ENCODE results near the gene NIPAL3.

Gene NIPAL3

DNA sequence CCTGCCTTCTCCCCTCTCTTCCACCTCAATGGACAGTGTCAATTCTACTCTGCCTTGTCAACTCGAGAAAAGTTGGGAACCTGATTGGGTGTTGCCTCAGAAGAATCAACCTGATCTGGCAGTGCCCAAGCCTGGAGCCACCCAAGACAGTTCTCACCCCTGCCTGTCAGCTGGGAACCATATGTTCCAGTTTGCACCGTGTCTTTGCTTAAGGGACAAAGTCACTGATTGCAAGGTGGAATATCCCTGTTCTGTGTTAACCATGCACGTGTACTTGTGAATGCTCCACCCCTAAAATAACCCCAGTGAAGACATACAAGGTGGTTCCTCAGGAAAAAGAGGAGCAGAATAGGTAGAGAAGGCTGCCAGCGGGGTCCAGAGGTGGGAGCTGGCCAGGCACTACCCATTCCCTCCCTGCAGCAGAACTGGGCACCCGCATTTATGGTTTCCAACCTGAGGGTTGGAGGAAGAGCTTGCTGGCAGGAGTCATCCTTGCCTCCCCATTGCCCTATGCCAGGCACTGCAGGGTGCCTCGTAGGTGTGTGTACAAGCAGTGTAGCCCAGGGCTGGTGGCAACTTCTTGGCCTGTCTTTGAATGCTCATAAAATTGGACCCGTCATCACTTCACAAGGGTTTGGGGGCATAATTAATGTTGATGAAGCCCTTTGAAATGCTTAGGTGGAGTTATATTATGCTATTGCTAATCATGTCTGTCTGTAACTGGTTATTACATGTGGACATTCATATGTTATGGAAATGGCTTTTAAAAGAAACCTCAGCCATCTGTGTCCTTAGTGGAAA, 11.3 kb downstream of the NIPAL3 start:
- Histone ChIP-seq H2AFZ (no peak overlapping the region), H3K4me3 (ENCODE audit: low read depth, low read length) (no peak overlapping the region), H3K27ac (no peak overlapping the region), H3K9me3 (ENCODE audit: control insufficient read depth, low read length) (no peaks in the 10 kb centered on the region), H3K9ac (no peak overlapping the region), H3K79me2 (peaks cover 2% of the 10 kb centered on the region), H3K4me2 (ENCODE audit: low read length) (no peak overlapping the region), H3K4me1 (no peaks in the 10 kb centered on the region), H3K36me3 (ENCODE audit: control insufficient read depth, insufficient read depth, low read length) (no peaks in the 10 kb centered on the region), H3K27me3 (ENCODE audit: control insufficient read depth, insufficient read depth, low read length) (no peaks in the 10 kb centered on the region)
- TF ChIP-seq CTCF (IDR thresholded peaks at IDR 0.05): no peak

GRCh38 chr1:24427545-24427862, 11.9 kb downstream of the NIPAL3 start:
- H2AFZ ChIP-seq: no peak overlapping the region
- no peaks in the 10 kb centered on the region for H3K9me3 ChIP-seq (ENCODE audit: control insufficient read depth, low read length)
- H3K27me3 ChIP-seq (ENCODE audit: control insufficient read depth, insufficient read depth, low read length): no peaks in the 10 kb centered on the region
- TF ChIP-seq CTCF (IDR thresholded peaks at IDR 0.05): no peak
- H3K79me2 ChIP-seq: peaks cover 2% of the 10 kb centered on the region
- H3K4me3 ChIP-seq (ENCODE audit: low read depth, low read length): no peak overlapping the region
- no peaks in the 10 kb centered on the region for H3K36me3 ChIP-seq (ENCODE audit: control insufficient read depth, insufficient read depth, low read length)
- no peak overlapping the region for H3K27ac ChIP-seq
- H3K4me2 ChIP-seq (ENCODE audit: low read length): no peak overlapping the region
- H3K9ac ChIP-seq: no peak overlapping the region
- H3K4me1 ChIP-seq: no peaks in the 10 kb centered on the region

GRCh38 chr1:24435782-24436365, 20.3 kb downstream of the NIPAL3 start:
- Histone ChIP-seq H3K27ac (no peak overlapping the region), H3K4me3 (ENCODE audit: low read depth, low read length) (no peak overlapping the region), H3K9me3 (ENCODE audit: control insufficient read depth, low read length) (no peaks in the 10 kb centered on the region), H3K9ac (no peak overlapping the region), H3K4me2 (ENCODE audit: low read length) (no peak overlapping the region), H3K79me2 (no peaks in the 10 kb centered on the region), H3K27me3 (ENCODE audit: control insufficient read depth, insufficient read depth, low read length) (no peaks in the 10 kb centered on the region), H3K4me1 (no peaks in the 10 kb centered on the region), H2AFZ (no peak overlapping the region), H3K36me3 (ENCODE audit: control insufficient read depth, insufficient read depth, low read length) (no peaks in the 10 kb centered on the region)
- no peak for TF ChIP-seq CTCF (IDR thresholded peaks at IDR 0.05)

GRCh38 chr1:24437631-24438396, 22.2 kb downstream of the NIPAL3 start:
- Histone ChIP-seq H3K4me2 (ENCODE audit: low read length) (no peak overlapping the region), H3K79me2 (no peaks in the 10 kb centered on the region), H3K4me1 (no peaks in the 10 kb centered on the region), H3K9ac (no peak overlapping the region), H3K36me3 (ENCODE audit: control insufficient read depth, insufficient read depth, low read length) (no peaks in the 10 kb centered on the region), H3K4me3 (ENCODE audit: low read depth, low read length) (no peak overlapping the region), H3K9me3 (ENCODE audit: control insufficient read depth, low read length) (no peaks in the 10 kb centered on the region), H2AFZ (no peak overlapping the region), H3K27ac (no peak overlapping the region), H3K27me3 (ENCODE audit: control insufficient read depth, insufficient read depth, low read length) (no peaks in the 10 kb centered on the region)
- no peak for TF ChIP-seq CTCF (IDR thresholded peaks at IDR 0.05)

Measured in parathyroid adenoma (tissue), 2 donors.